SU-DHL-6 (cell line): Measurements from ENCODE around the gene SCYGR1.

Source experiments
- CTCF ChIP-seq: fragments of 200-600 bp; sonication (generic); IDR thresholded peaks from one replicate; pipeline ENCODE4 v1.5.1; 2017; ENCODE audit warnings: antibody characterized with exemption, mild to moderate bottlenecking, low read length, moderate library complexity; ENCODE audit not compliant: insufficient read depth, poor library complexity, severe bottlenecking
- EZH2phosphoT487 ChIP-seq: fragments of 200-600 bp; sonication (generic), shearing (Covaris generic); conservative IDR thresholded peaks from 2 replicates; pipeline ENCODE4 v1.6.1; 2018; ENCODE audit warnings: mild to moderate bottlenecking, antibody characterized with exemption, low read length, moderate library complexity, mixed read lengths

GRCh38 chr2:227365833-227366232, 21.9 kb downstream of the SCYGR1 start:
- TF ChIP-seq CTCF (no peak), EZH2phosphoT487 (no peak)
